AG04449 (cell line): ENCODE results near the gene DHRS11.

Source experiments
- CTCF ChIA-PET: fragments of 350-600 bp; formaldehyde crosslinking; extraction: SDS; loops from one replicate; lab custom pipeline; 2021; ENCODE audit warnings: antibody characterized with exemption; lab: Yijun Ruan, JAX
- POLR2A ChIA-PET: fragments of 400-600, 350-600 bp; formaldehyde crosslinking; extraction: SDS; loops from one replicate; lab custom pipeline; 2020; ENCODE audit warnings: antibody characterized with exemption, inconsistent platforms; lab: Yijun Ruan, JAX
- DNase-seq: peaks from one replicate; pipeline ENCODE4 v3.0.0-alpha.2; 2010; ENCODE audit warnings: low read depth, low spot score
- H3K4me3 ChIP-seq: 2 replicates; pipeline ENCODE4 v1.5.1; 2011; ENCODE audit warnings: low read depth, mild to moderate bottlenecking, control low read depth, low read length
- CTCF ChIP-seq: IDR thresholded peaks from one replicate; pipeline ENCODE4 v1.5.1; 2011; ENCODE audit warnings: mild to moderate bottlenecking, moderate library complexity, low read length, control low read depth, inconsistent platforms; ENCODE audit not compliant: insufficient read depth; ENCODE audit errors: missing control alignments

DHRS11 gene, protein sequence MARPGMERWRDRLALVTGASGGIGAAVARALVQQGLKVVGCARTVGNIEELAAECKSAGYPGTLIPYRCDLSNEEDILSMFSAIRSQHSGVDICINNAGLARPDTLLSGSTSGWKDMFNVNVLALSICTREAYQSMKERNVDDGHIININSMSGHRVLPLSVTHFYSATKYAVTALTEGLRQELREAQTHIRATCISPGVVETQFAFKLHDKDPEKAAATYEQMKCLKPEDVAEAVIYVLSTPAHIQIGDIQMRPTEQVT

DNA sequence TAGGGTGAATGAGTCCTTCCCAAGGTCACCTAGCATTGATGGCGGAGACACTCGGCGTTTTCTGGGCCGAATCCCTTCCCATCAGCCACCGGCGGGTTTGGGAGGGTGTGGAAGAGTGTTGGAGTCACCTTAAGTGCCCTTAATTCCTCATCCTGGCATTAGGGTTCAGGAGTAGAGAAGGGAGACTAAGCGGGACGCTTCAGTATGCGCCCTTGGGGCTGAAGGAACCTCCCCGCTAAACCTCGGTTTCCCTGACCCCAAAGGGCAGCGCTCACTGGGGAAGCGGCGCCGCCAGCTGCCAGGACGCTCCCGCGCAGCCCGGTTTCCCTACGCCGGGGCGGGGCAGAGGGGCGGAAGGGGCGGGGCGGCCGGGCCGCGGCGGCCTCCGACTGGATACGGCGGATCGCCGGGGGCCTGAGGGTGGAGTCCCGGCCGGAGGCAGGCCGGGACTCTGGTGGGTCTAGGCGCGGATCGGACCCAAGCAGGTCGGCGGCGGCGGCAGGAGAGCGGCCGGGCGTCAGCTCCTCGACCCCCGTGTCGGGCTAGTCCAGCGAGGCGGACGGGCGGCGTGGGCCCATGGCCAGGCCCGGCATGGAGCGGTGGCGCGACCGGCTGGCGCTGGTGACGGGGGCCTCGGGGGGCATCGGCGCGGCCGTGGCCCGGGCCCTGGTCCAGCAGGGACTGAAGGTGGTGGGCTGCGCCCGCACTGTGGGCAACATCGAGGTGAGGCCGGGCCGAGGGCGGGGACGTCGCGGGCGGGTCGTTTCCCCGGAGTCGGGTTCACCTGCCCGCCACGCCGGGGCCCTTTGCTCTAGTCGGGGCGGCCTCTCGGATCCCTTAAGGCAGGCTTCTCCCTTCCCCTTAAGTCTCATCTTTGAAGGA lies at the start of gene DHRS11:
TSS of gene DHRS11 (plus strand) at position 446 of the 882 bp plus-strand sequence. CDS start at position 577, 131 bp downstream.
- TF ChIP-seq CTCF = no peak
- ChIA-PET CTCF (interaction anchor here (1.7 to 5.5 kb wide), 2 partner anchors 12 to 21 kb away, joined by 4 to 34 read pairs; no protein-coding TSS in a partner anchor), POLR2A (interaction anchor here (0.6 to 2.7 kb wide), 4 partner anchors 10 to 63 kb away, joined by 3 to 23 read pairs (median 3); partner anchors contain the start of gene MRM1)
- H3K4me3 ChIP-seq = peak within 1 kb of the TSS; percentile 68
- DNase-seq = no peak

- DNase-seq = no peak
- no peak for TF ChIP-seq CTCF
- no peak overlapping the region for H3K4me3 ChIP-seq
- ChIA-PET CTCF (interaction anchor here (1.1 to 1.3 kb wide), 3 partner anchors 9 to 59 kb away, joined by 3 to 4 read pairs (median 4); partner anchors contain the start of gene MRM1), POLR2A (interaction anchor here (1.1 kb wide), 1 partner anchor 60 kb away, joined by 3 read pairs; no protein-coding TSS in a partner anchor)
Observed at GRCh38 chr17:36542755-36543154, 48.9 kb upstream of the DHRS11 start.

DNA sequence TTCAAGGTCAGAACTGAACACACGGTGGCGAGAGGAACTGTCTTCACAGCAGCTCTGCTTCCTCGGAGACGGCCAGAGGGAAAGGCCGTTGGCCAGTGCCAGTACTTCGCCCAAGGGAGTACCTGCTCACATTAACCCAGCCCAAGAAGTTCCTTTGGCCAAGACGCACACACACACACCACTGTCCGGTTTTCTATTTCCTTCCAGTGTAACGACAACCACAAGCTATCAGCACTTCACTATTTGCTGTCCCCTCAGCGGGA lies 47.7 kb upstream of the DHRS11 start:
- ChIA-PET POLR2A (interaction anchor here (1.1 to 1.2 kb wide), 2 partner anchors 10 to 59 kb away, joined by 3 to 11 read pairs; partner anchors contain the start of genes MYO19 and PIGW), CTCF (interaction anchor here (0.8 to 1.4 kb wide), 4 partner anchors 9 to 61 kb away, joined by 3 to 4 read pairs (median 4); partner anchors contain the start of gene PIGW)
- TF ChIP-seq CTCF = peak; percentile 20
- H3K4me3 ChIP-seq = peak overlapping the region; percentile 99
- DNase-seq = no peak

DNA sequence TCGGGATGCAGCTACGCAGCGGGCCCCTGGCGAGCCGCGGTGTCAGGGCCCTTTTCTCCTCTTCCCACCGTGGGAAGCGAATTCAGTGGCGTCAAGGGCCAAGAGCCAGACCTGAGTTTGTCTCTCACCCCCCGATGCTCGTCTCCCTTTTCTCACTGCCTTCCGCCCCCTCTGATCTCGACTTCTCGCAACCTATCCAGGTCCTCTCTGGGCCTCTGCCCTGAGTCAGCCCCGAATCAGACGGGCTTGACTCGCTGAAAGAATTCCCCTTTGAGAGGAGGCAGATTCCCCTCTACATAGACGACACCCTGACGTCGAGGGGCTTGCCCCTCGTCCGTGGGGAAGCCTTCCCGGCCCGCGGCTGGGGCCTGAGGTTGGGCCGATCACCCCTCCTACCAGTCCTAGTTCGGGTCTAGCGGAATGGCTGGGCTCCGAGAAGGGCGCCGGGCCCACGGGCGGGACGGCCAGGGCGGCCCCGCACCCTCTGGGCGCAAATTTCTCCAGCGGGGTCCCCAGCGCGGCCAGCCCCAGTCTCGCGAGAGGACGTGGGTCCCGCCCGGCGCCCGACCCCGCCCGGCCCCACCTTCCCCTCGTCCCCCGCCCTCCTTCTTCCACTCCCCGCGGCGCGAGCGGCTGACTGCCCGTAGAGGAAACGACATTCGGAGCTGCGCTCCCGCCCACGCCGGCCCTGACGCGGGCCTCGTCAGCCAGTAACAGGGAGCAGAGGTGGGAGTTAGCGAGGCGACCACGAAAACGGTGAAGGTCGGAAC lies 47.2 kb upstream of the DHRS11 start, which contains the start of gene GGNBP2:
TSS of gene GGNBP2 (plus strand) at position 613 of the 770 bp plus-strand sequence. CDS start 806 bp downstream, outside the sequence.
- POLR2A ChIA-PET = interaction anchor here (1.0 to 1.4 kb wide), 3 partner anchors 10 to 47 kb away, joined by 3 to 19 read pairs (median 11); partner anchors contain the start of genes DHRS11, MYO19 and PIGW
- peak within 1 kb of the TSS; percentile 99 for H3K4me3 ChIP-seq
- CTCF ChIA-PET = interaction anchor here (0.8 to 1.4 kb wide), 3 partner anchors 9 to 61 kb away, joined by 3 to 4 read pairs (median 4); partner anchors contain the start of gene PIGW
- DNase-seq = no peak
- no peak for TF ChIP-seq CTCF

DNA sequence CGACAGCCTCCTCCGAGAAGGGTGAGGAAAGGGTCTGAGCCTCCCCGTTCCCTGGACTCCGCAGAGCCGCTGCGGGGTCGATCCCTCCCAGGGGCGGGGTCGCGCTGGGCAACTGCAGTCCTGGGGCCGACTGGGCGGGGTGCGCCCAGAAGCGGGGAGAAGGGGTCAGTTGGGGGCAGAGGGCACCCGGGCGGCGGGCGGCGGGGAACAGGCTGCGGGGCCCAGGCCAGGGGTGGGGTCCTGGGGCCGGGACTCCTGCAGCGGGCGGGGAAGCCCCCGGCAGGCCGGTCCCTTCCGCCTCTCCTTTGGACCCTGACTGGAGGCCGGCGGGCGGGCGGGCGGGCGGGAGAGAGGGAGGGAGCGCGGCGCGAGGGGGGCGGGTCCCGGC lies 46.6 kb upstream of the DHRS11 start:
- no peak for DNase-seq
- H3K4me3 ChIP-seq = peak overlapping the region; percentile 99
- CTCF ChIA-PET = interaction anchor here (1.5 to 1.7 kb wide), 2 partner anchors 10 to 57 kb away, joined by 4 to 10 read pairs; partner anchors contain the start of genes MRM1, MYO19 and PIGW
- POLR2A ChIA-PET = interaction anchor here (0.5 to 1.4 kb wide), 5 partner anchors 10 to 56 kb away, joined by 3 to 19 read pairs (median 4); partner anchors contain the start of genes DHRS11, MRM1, MYO19 and PIGW
- no peak for TF ChIP-seq CTCF
